T-helper 2 cell (primary cell): ENCODE measurements around the gene RDX.

ENCODE experiments used
- DNase-seq, 5 experiments: peaks; one replicate each; pipeline versions ENCODE4 v3.0.0 to v3.0.0-alpha.2; 2012 to 2022

RDX gene

DNA sequence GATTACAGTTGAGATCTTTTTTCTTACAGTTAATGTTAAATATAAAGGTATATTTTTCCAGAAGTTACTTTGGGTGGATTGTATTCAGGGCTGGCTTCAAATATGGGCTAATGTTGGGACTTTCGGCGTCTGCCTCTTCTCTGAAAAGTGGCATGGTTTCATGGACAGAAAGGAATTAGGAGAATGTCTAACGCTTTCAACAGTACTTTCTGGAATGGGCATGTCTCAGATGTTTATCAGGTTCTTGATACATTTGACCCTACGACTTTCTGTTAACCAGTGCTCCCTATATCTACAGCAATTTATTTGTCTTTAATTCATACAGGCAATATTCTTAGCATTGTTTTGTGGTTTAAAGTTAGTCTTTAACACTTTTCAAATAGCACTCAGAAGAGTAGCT, 169.5 kb downstream of the RDX start:
- DNase-seq, result no peak

DNA sequence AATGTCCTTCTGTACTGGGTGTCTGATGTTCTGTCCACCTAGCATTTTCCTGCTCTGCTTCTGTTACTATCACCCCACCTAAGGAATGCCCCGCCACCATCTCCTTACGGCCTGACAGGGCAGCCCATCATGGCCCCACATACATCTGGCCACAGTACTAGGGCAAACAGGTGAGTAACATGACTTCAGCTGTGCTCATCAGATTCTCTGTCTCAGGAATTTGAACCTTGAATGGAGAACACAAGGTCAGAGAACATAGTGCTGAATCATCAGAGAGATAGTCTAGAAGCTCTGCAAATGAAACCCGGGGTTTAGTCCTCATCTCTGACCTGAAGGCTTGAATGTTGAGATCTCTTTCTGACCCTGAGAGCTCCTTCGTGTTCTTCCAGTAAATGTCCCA, 170.8 kb downstream of the RDX start:
- DNase-seq, result no peak
